GM10248 (cell line): ENCODE data around the gene POLR2H.

Experiments
- CTCF ChIA-PET: fragments of 300-600 bp; sonication (Branson Sonifier 250); formaldehyde crosslinking; extraction: SDS; loops from one replicate; lab custom pipeline; 2021; ENCODE audit warnings: antibody characterized with exemption; lab: Yijun Ruan, JAX
- POLR2A ChIA-PET: fragments of 350-650 bp; sonication (Branson Sonifier 250); formaldehyde crosslinking; extraction: SDS; loops from one replicate; lab custom pipeline; 2020; ENCODE audit warnings: antibody characterized with exemption; lab: Yijun Ruan, JAX
- DNase-seq: peaks from one replicate; pipeline ENCODE4 v3.0.0; 2012; ENCODE audit errors: extremely low spot score
- TF ChIP-seq, protein P1 (sequence below): IDR thresholded peaks from 2 replicates; pipeline ENCODE4 v1.5.1; 2012; ENCODE audit warnings: mild to moderate bottlenecking, low read depth; ENCODE audit errors: extremely low read depth, missing control alignments, control extremely low read depth

The POLR2H gene

GRCh38 chr3:184344579-184345316 is 16.8 kb upstream of the POLR2H start:
- TF ChIP-seq, protein P1, sequence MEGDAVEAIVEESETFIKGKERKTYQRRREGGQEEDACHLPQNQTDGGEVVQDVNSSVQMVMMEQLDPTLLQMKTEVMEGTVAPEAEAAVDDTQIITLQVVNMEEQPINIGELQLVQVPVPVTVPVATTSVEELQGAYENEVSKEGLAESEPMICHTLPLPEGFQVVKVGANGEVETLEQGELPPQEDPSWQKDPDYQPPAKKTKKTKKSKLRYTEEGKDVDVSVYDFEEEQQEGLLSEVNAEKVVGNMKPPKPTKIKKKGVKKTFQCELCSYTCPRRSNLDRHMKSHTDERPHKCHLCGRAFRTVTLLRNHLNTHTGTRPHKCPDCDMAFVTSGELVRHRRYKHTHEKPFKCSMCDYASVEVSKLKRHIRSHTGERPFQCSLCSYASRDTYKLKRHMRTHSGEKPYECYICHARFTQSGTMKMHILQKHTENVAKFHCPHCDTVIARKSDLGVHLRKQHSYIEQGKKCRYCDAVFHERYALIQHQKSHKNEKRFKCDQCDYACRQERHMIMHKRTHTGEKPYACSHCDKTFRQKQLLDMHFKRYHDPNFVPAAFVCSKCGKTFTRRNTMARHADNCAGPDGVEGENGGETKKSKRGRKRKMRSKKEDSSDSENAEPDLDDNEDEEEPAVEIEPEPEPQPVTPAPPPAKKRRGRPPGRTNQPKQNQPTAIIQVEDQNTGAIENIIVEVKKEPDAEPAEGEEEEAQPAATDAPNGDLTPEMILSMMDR, result no peak
- ChIA-PET CTCF (interaction anchor here (1.1 to 1.5 kb wide), 3 partner anchors 7 to 20 kb away, joined by 3 to 10 read pairs (median 4); partner anchors contain the start of gene FAM131A), POLR2A (no interaction called here)
- no peak for DNase-seq

DNA sequence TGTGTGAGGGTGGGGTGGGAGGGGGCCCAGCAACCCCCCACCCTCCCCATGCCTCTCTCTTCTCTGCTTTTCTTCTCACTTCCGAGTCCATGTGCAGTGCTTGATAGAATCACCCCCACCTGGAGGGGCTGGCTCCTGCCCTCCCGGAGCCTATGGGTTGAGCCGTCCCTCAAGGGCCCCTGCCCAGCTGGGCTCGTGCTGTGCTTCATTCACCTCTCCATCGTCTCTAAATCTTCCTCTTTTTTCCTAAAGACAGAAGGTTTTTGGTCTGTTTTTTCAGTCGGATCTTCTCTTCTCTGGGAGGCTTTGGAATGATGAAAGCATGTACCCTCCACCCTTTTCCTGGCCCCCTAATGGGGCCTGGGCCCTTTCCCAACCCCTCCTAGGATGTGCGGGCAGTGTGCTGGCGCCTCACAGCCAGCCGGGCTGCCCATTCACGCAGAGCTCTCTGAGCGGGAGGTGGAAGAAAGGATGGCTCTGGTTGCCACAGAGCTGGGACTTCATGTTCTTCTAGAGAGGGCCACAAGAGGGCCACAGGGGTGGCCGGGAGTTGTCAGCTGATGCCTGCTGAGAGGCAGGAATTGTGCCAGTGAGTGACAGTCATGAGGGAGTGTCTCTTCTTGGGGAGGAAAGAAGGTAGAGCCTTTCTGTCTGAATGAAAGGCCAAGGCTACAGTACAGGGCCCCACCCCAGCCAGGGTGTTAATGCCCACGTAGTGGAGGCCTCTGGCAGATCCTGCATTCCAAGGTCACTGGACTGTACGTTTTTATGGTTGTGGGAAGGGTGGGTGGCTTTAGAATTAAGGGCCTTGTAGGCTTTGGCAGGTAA is 16.0 kb upstream of the POLR2H start:
- DNase-seq, result peak; percentile 40
- POLR2A ChIA-PET, result no interaction called here
- CTCF ChIA-PET, result interaction anchor here (1.1 to 1.5 kb wide), 3 partner anchors 8 to 21 kb away, joined by 3 to 10 read pairs (median 4); partner anchors contain the start of gene FAM131A
- TF ChIP-seq, protein P1, result no peak

GRCh38 chr3:184346480-184347190 is 14.9 kb upstream of the POLR2H start:
- ChIA-PET POLR2A (no interaction called here), CTCF (interaction anchor here (1.2 kb wide), 1 partner anchor 25 kb away, joined by 3 read pairs; no protein-coding TSS in a partner anchor)
- no peak for DNase-seq
- TF ChIP-seq, protein P1, result no peak

DNA sequence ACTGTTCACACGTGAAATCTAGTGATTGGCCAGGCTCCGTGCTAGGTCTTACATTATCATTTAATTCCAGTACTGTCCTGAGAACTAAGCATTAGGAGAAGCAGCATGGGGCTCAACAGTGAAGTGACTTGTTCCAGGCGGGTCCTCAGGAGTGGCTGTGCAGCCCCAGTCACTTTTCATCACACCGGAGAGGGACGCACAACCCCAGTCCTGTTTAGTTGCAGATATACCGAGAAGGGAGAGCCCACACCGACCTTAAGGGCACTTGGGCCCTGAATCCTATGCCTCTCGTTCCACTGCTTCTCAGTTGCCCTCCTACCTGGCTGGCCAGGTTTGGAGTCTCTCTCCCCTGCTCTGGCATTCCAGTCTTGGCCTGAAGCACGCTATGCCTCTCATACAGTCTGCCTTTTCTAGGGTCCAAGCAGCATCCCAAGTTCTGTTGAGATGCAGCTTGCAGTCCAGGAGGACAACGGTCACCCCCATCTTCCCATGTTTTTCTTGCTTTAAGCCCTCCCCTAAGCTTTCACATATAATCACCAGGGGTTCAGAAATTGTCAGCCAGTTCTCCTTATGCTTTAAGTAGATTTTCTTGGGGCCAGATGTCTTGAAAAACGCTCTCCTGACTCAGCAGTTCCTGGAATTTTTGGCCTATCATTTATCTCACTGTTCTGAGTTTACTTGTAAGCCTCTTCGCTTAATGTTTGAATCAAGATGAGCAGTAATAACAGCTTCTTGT is 14.0 kb upstream of the POLR2H start:
- POLR2A ChIA-PET, result interaction anchor here (0.6 kb wide), 1 partner anchor 182 kb away, joined by 5 read pairs; no protein-coding TSS in a partner anchor
- CTCF ChIA-PET, result interaction anchor here (1.2 kb wide), 2 partner anchors 15 to 24 kb away, joined by 3 read pairs; no protein-coding TSS in a partner anchor
- TF ChIP-seq, protein P1, result no peak
- DNase-seq, result no peak

DNA sequence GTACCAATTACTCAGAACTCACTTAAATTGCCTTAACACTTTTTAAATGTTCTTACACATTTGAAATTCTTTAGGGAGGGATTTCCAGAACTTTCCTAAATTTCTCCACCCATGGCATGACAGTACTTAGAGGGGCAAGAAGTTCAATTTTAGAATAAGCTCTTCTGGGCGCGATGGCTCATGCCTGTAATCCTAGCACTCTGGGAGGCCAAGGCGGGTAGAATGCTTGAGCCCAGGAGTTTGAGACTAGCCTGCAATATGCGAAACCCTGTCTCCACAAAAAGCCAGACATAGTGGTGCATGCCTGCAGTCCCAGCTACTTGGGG is 13.5 kb upstream of the POLR2H start:
- POLR2A ChIA-PET, result interaction anchor here (0.6 kb wide), 1 partner anchor 182 kb away, joined by 5 read pairs; no protein-coding TSS in a partner anchor
- TF ChIP-seq, protein P1, result no peak
- CTCF ChIA-PET, result interaction anchor here (1.2 kb wide), 1 partner anchor 14 kb away, joined by 3 read pairs; no protein-coding TSS in a partner anchor
- no peak for DNase-seq
